Ishikawa (cell line): ENCODE measurements around the gene RPS15.

Experiments used
- CEBPB ChIP-seq: IDR thresholded peaks from 2 replicates; pipeline ENCODE4 v1.6.1; 2012
- CREB1 ChIP-seq: IDR thresholded peaks from 2 replicates; pipeline ENCODE4 v1.6.1; 2012; ENCODE audit warnings: low read depth
- EGR1 ChIP-seq: IDR thresholded peaks from 2 replicates; pipeline ENCODE4 v1.6.1; 2012
- EP300 ChIP-seq: IDR thresholded peaks from 2 replicates; pipeline ENCODE4 v1.6.1; 2012; ENCODE audit warnings: borderline replicate concordance
- FOXM1 ChIP-seq: IDR thresholded peaks from 2 replicates; pipeline ENCODE4 v1.6.1; 2012; ENCODE audit warnings: low read depth, borderline replicate concordance
- MAX ChIP-seq: IDR thresholded peaks from 2 replicates; pipeline ENCODE4 v1.6.1; 2012
- NFIC ChIP-seq: IDR thresholded peaks from 2 replicates; pipeline ENCODE4 v1.6.1; 2012
- RAD21 ChIP-seq: IDR thresholded peaks from 2 replicates; pipeline ENCODE4 v1.6.1; 2012; ENCODE audit warnings: low read depth
- REST ChIP-seq: IDR thresholded peaks from 2 replicates; pipeline ENCODE4 v1.6.1; 2012; ENCODE audit warnings: low read depth, mild to moderate bottlenecking
- TAF1 ChIP-seq: IDR thresholded peaks from 2 replicates; pipeline ENCODE4 v1.6.1; 2012; ENCODE audit warnings: low read depth, mild to moderate bottlenecking
- TCF12 ChIP-seq: IDR thresholded peaks from 2 replicates; pipeline ENCODE4 v1.6.1; 2012; ENCODE audit warnings: low read depth
- TEAD4 ChIP-seq: IDR thresholded peaks from 2 replicates; pipeline ENCODE4 v1.6.1; 2012
- USF1 ChIP-seq: IDR thresholded peaks from 2 replicates; pipeline ENCODE4 v1.6.1; 2012
- YY1 ChIP-seq: IDR thresholded peaks from 2 replicates; pipeline ENCODE4 v1.6.1; 2012; ENCODE audit warnings: low read depth
- ZBTB7A ChIP-seq: IDR thresholded peaks from 2 replicates; pipeline ENCODE4 v1.6.1; 2012; ENCODE audit warnings: low read depth

The RPS15 gene

GRCh38 chr19:1447504-1447903, 9.3 kb downstream of the RPS15 start:
- TF ChIP-seq EP300 (no peak), TEAD4 (no peak), USF1 (no peak), NFIC (no peak), EGR1 (no peak), CEBPB (no peak), YY1 (no peak), MAX (no peak), RAD21 (no peak), ZBTB7A (no peak)

GRCh38 chr19:1447944-1448343, 9.7 kb downstream of the RPS15 start:
- no peak for TF ChIP-seq CEBPB
- no peak for TF ChIP-seq CREB1
- no peak for TF ChIP-seq TAF1
- no peak for TF ChIP-seq TCF12
- TF ChIP-seq ZBTB7A = no peak
- no peak for TF ChIP-seq EGR1
- TF ChIP-seq EP300 = no peak
- TF ChIP-seq NFIC = no peak
- no peak for TF ChIP-seq USF1
- no peak for TF ChIP-seq TEAD4
- no peak for TF ChIP-seq RAD21
- no peak for TF ChIP-seq FOXM1
- no peak for TF ChIP-seq REST
- no peak for TF ChIP-seq YY1
- TF ChIP-seq MAX = no peak

- TF ChIP-seq EGR1 = peak; percentile 75
- TF ChIP-seq TAF1 = no peak
- no peak for TF ChIP-seq USF1
- 0 out of 2 replicates have a peak, but pooled peaks have one; percentile 18 for TF ChIP-seq REST
- peak; percentile 93 for TF ChIP-seq ZBTB7A
Observed at GRCh38 chr19:1449467-1450442, 11.6 kb downstream of the RPS15 start, which contains the start of gene APC2. Gene APC2 (plus strand): TSS chr19:1450121. CDS start chr19:1453002, 2,881 bp downstream.

GRCh38 chr19:1450735-1451731, 12.8 kb downstream of the RPS15 start:
- no peak for TF ChIP-seq YY1
- TF ChIP-seq TCF12 = no peak
- no peak for TF ChIP-seq EP300
- TF ChIP-seq NFIC = no peak
- TF ChIP-seq USF1 = no peak
- no peak for TF ChIP-seq ZBTB7A
- no peak for TF ChIP-seq MAX
- no peak for TF ChIP-seq CREB1
- TF ChIP-seq EGR1 = no peak
- TF ChIP-seq REST = no peak
- no peak for TF ChIP-seq TAF1
- TF ChIP-seq CEBPB = no peak
- TF ChIP-seq RAD21 = no peak
- TF ChIP-seq TEAD4 = no peak
- no peak for TF ChIP-seq FOXM1
